ENCODE measurements around the gene PLCB3.

The PLCB3 gene

GRCh38 chr11:64222651-64223000, 28.7 kb upstream of the PLCB3 start:
- no peak for DNase-seq

GRCh38 chr11:64223001-64223651, 28.2 kb upstream of the PLCB3 start:
- DNase-seq = no peak

- DNase-seq = no peak
Observed at GRCh38 chr11:64224151-64224890, 27.0 kb upstream of the PLCB3 start.

GRCh38 chr11:64224891-64225607, 26.3 kb upstream of the PLCB3 start:
- DNase-seq = no peak

GRCh38 chr11:64225608-64226506, 25.5 kb upstream of the PLCB3 start, which contains the start of the genes NUDT22 and TRPT1:
TSS of gene NUDT22 (plus strand) at chr11:64226274. CDS start at chr11:64226653, 379 bp downstream.
TSS of gene TRPT1 (minus strand) at chr11:64226186. CDS start at chr11:64225860, 326 bp downstream.
- DNase-seq = peak; percentile 78

GRCh38 chr11:64226507-64227051, 24.8 kb upstream of the PLCB3 start:
- DNase-seq = no peak

- no peak for DNase-seq
Observed at GRCh38 chr11:64227405-64227956, 23.8 kb upstream of the PLCB3 start.

- DNase-seq = no peak
Observed at GRCh38 chr11:64229090-64229743, 22.1 kb upstream of the PLCB3 start.

- no peak for DNase-seq
Observed at GRCh38 chr11:64229744-64230170, 21.6 kb upstream of the PLCB3 start.

GRCh38 chr11:64230171-64230984, 21.0 kb upstream of the PLCB3 start, which contains the start of gene DNAJC4:
TSS of gene DNAJC4 (plus strand) at chr11:64230548. CDS start at chr11:64230855, 307 bp downstream.
- DNase-seq = peak; percentile 95

GRCh38 chr11:64230985-64231365, 20.4 kb upstream of the PLCB3 start:
- no peak for DNase-seq

- DNase-seq = no peak
Observed at GRCh38 chr11:64231546-64231945, 19.8 kb upstream of the PLCB3 start.

- DNase-seq = no peak
Observed at GRCh38 chr11:64232182-64232966, 19.0 kb upstream of the PLCB3 start.

- no peak for DNase-seq
Observed at GRCh38 chr11:64232967-64233315, 18.4 kb upstream of the PLCB3 start.

- DNase-seq = peak; percentile 70
Observed at GRCh38 chr11:64233913-64234586, 17.3 kb upstream of the PLCB3 start, which contains the start of gene VEGFB. TSS of gene VEGFB (plus strand) at chr11:64234584. CDS start at chr11:64234834, 250 bp downstream.

GRCh38 chr11:64234647-64235379, 16.5 kb upstream of the PLCB3 start:
- DNase-seq = peak; percentile 57

- no peak for DNase-seq
Observed at GRCh38 chr11:64235437-64236161, 15.7 kb upstream of the PLCB3 start.

Measured in NCI-H1436 (cell line).